ENCODE measurements around the gene SPON1.

DNA sequence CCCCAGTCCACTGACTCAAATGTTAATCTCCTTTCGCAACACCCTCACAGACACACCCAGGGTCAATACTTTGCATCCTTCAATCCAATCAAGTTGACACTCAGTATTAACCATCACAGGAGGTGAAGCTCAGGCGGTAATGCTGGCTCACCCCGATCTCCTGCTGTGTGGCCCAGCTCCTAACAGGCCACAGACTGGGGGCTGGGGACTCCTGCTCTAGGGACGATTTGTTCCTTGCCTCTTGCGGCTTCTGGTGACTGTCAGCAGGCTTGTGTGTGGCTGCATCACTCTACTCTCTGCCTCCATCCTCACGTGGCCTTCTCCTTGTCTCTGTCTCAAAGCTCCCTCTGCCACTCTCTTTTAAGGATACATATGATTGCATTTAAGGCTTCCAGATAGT is 45.0 kb downstream of the SPON1 start:
- TF ChIP-seq CTCF (IDR thresholded peaks at IDR 0.05), result no peak
- no peak for TF ChIP-seq POLR2A (IDR thresholded peaks at IDR 0.05)
